ENCODE measurements around the gene AVPR2.

Gene AVPR2

GRCh38 chrX:153955228-153955732 is 50.8 kb downstream of the AVPR2 start:
- H3K36me3 ChIP-seq (ENCODE audit: control insufficient read depth in 2 of 2, insufficient read depth in 1 of 2, low read length in 2 of 2) = peaks cover 31 to 100% of the 10 kb centered on the region in 2 experiments
- CTCF ChIA-PET = interaction anchor here (0.9 to 1.0 kb wide), 2 partner anchors 8 to 32 kb away, joined by 3 read pairs; no protein-coding TSS in a partner anchor

DNA sequence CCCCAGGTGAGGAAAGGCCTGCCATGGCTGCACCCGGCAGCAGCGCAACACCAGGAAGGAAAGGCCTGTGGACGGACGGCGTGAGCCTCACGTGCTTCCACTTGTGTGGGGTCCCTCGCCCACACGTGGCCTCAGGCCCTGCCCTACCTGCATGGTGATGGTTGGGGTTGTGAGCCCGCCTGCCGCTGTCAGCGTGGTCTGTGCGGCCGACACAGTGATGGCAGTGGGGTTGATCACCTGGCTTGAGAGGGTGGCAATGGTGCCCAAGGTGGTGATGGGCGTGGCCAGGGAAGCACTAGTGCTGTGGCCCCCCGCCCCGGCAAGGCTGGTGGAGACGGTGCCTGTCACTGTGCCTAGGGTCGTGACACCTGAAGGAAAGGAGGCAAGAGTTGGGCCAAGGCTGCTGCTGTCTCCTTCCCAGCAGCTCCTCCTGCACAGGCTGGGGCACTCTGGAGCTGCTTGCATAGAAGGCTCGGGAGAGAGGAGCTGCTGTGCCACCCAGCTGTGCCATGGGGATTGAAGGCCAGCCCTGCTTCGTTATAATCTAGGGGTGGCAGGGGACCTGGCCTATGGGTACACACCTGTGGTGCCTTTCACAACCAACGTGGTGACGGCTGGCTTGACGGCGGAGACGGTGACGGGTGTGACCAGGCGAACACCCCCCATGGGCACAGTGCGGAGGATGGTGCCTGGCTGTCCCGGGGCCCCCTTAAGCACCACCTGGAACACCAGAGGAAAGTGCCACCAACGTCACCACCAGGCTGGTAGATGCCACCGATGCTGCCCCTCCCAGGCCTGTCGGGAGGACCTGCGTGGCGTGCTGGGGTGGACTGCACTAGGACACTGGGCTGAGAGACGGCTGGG is 51.8 kb downstream of the AVPR2 start:
- CTCF ChIA-PET = interaction anchor here (0.9 to 1.0 kb wide), 2 partner anchors 9 to 33 kb away, joined by 3 read pairs; no protein-coding TSS in a partner anchor
- peaks cover 30 to 100% of the 10 kb centered on the region in 2 experiments for H3K36me3 ChIP-seq (ENCODE audit: control insufficient read depth in 2 of 2, insufficient read depth in 1 of 2, low read length in 2 of 2)

More at GRCh38 chrX:153955228-153955732, 50.8 kb downstream of the AVPR2 start:
- Histone ChIP-seq H3K4me3 (ENCODE audit: low read depth, low read length) (no peak overlapping the region), H3K27ac (ENCODE audit: extremely low read depth, low read depth, low read length) (no peak overlapping the region), H3K9me3 (ENCODE audit: control insufficient read depth, insufficient read depth, low read depth, low read length) (no peaks in the 10 kb centered on the region), H3K4me1 (ENCODE audit: control insufficient read depth, insufficient read depth, low read length) (no peaks in the 10 kb centered on the region; the same call in 1 of the 2 replicates)
- TF ChIP-seq BCL11B (tag by site-specific recombination; IDR thresholded peaks at IDR 0.05; ENCODE audit: low read depth) = no peak
- TF ChIP-seq GLIS2 (tag by site-specific recombination; IDR thresholded peaks at IDR 0.05) = peak; percentile 83
- TF ChIP-seq ZNF37A (tag by site-specific recombination; IDR thresholded peaks at IDR 0.05) = no peak
- no peak for TF ChIP-seq ZNF155 (tag by site-specific recombination; IDR thresholded peaks at IDR 0.05)
- TF ChIP-seq ZNF311 (tag by site-specific recombination; IDR thresholded peaks at IDR 0.05; ENCODE audit: borderline replicate concordance) = no peak
- TF ChIP-seq ZNF623 (tag by site-specific recombination; IDR thresholded peaks at IDR 0.05) = no peak
- TF ChIP-seq ZNF624 (tag by site-specific recombination; IDR thresholded peaks at IDR 0.05) = no peak
- TF ChIP-seq, protein P1, sequence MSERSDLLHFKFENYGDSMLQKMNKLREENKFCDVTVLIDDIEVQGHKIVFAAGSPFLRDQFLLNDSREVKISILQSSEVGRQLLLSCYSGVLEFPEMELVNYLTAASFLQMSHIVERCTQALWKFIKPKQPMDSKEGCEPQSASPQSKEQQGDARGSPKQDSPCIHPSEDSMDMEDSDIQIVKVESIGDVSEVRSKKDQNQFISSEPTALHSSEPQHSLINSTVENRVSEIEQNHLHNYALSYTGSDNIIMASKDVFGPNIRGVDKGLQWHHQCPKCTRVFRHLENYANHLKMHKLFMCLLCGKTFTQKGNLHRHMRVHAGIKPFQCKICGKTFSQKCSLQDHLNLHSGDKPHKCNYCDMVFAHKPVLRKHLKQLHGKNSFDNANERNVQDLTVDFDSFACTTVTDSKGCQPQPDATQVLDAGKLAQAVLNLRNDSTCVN (tag by site-specific recombination; optimal IDR thresholded peaks at IDR 0.05) = no peak
- no peak for TF ChIP-seq KLF16 (tag by site-specific recombination; IDR thresholded peaks at IDR 0.05)
- peak; percentile 34; the same call in 1 of the 2 replicates for TF ChIP-seq ZNF10 (tag by site-specific recombination; IDR thresholded peaks at IDR 0.05)
- no peak for TF ChIP-seq WT1 (tag by site-specific recombination; IDR thresholded peaks at IDR 0.05)
- no peak for TF ChIP-seq ZNF362 (tag by site-specific recombination; IDR thresholded peaks at IDR 0.05)
- TF ChIP-seq ZFHX2 (tag by site-specific recombination; conservative IDR thresholded peaks at IDR 0.05) = no peak
- no peak for TF ChIP-seq ZNF654 (tag by site-specific recombination; IDR thresholded peaks at IDR 0.05; ENCODE audit: low read depth)
- TF ChIP-seq, protein P2, sequence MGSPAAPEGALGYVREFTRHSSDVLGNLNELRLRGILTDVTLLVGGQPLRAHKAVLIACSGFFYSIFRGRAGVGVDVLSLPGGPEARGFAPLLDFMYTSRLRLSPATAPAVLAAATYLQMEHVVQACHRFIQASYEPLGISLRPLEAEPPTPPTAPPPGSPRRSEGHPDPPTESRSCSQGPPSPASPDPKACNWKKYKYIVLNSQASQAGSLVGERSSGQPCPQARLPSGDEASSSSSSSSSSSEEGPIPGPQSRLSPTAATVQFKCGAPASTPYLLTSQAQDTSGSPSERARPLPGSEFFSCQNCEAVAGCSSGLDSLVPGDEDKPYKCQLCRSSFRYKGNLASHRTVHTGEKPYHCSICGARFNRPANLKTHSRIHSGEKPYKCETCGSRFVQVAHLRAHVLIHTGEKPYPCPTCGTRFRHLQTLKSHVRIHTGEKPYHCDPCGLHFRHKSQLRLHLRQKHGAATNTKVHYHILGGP (tag by site-specific recombination; IDR thresholded peaks at IDR 0.05) = no peak
- no peak for TF ChIP-seq HOXD13 (CRISPR knock-in tag; IDR thresholded peaks at IDR 0.05; ENCODE audit: borderline replicate concordance)
- TF ChIP-seq KLF17 (tag by site-specific recombination; IDR thresholded peaks at IDR 0.05) = no peak
- no peak for TF ChIP-seq ZBTB20 (tag by site-specific recombination; IDR thresholded peaks at IDR 0.05)
- POLR2A ChIA-PET = no interaction called here

More for the DNA sequence above, 51.8 kb downstream of the AVPR2 start:
- POLR2A ChIA-PET = interaction anchor here (1.2 kb wide), 1 partner anchor 15 kb away, joined by 3 read pairs; no protein-coding TSS in a partner anchor
- Histone ChIP-seq H3K4me1 (ENCODE audit: control insufficient read depth, insufficient read depth, low read length) (no peaks in the 10 kb centered on the region; the same call in 1 of the 2 replicates), H3K4me3 (ENCODE audit: low read depth, low read length) (no peak overlapping the region), H3K9me3 (ENCODE audit: control insufficient read depth, insufficient read depth, low read depth, low read length) (no peaks in the 10 kb centered on the region), H3K27ac (ENCODE audit: extremely low read depth, low read depth, low read length) (no peak overlapping the region)
- TF ChIP-seq KLF9 (tag by site-specific recombination; IDR thresholded peaks at IDR 0.05; ENCODE audit: low read depth) (0 out of 2 replicates have a peak, but pooled peaks have one; percentile 20), HOXC10 (CRISPR knock-in tag; IDR thresholded peaks at IDR 0.05) (0 out of 2 replicates have a peak, but pooled peaks have one; percentile 55), HIC1 (tag by site-specific recombination; IDR thresholded peaks at IDR 0.05) (peak; percentile 71), KLF8 (tag by site-specific recombination; IDR thresholded peaks at IDR 0.05) (peak; percentile 31; the same call in 1 of the 2 replicates)
- TF ChIP-seq, protein P3, sequence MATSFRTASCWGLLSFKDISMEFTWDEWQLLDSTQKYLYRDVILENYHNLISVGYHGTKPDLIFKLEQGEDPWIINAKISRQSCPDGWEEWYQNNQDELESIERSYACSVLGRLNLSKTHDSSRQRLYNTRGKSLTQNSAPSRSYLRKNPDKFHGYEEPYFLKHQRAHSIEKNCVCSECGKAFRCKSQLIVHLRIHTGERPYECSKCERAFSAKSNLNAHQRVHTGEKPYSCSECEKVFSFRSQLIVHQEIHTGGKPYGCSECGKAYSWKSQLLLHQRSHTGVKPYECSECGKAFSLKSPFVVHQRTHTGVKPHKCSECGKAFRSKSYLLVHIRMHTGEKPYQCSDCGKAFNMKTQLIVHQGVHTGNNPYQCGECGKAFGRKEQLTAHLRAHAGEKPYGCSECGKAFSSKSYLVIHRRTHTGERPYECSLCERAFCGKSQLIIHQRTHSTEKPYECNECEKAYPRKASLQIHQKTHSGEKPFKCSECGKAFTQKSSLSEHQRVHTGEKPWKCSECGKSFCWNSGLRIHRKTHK (tag by site-specific recombination; IDR thresholded peaks at IDR 0.05) = no peak
